ENCODE measurements around the gene IL3. TPM values are rescaled to one million over a fixed set of nuclear protein-coding genes. Genes with fewer than 3 reads are reported as not detected.

Gene IL3
- total RNA-seq, 1 donor from 2014 or later, result not detected

DNA sequence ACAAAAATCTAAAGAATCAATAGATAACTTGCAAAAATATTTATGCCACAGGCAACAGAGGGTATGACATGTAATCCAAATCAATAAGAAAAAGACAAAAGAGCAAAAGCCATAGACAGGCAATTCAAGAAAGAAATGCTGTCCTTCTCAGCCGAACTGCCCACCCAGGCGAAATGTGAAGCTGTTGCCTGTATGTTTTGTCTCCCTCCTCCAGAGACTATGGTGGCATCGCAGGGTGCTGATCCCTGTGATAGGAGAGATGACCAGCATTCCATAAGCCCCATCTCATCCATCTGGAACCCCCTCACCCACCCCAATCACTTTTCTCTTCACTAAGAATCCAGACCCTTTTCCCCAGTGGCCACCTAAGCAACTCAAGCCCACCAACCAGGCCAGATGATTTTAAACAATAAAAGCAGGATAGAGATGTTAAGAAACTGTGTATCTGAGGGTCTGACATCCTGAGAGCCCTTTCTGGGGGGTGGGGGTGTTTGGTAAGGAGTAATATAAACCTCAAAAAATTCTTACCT is 43.7 kb upstream of the IL3 start:
- peaks cover 3% of the 10 kb centered on the region for H3K4me1 Mint-ChIP-seq
- H2AFZ ChIP-seq (replicated peaks), result no peak overlapping the region
- H3K36me3 ChIP-seq, result no peaks in the 10 kb centered on the region
- H3K27me3 ChIP-seq, result peaks cover 21% of the 10 kb centered on the region
- no peak overlapping the region for H3K27ac ChIP-seq
- TF ChIP-seq EZH2phosphoT487 (IDR thresholded peaks at IDR 0.05), result no peak
- H3K9me3 Mint-ChIP-seq, result no peaks in the 10 kb centered on the region
- no peak for DNase-seq (ENCODE audit: low spot score)
- no peaks in the 10 kb centered on the region for H3K36me3 Mint-ChIP-seq
- H4K20me1 ChIP-seq (ENCODE audit: low read depth), result peaks cover 17% of the 10 kb centered on the region
- peaks cover 20% of the 10 kb centered on the region for H3K27me3 Mint-ChIP-seq (ENCODE audit: insufficient read depth, low read depth)
- H3K79me2 ChIP-seq (ENCODE audit: low read depth), result no peaks in the 10 kb centered on the region
- no peak overlapping the region for H3K4me2 ChIP-seq
- H3K27ac Mint-ChIP-seq, result no peak overlapping the region
- H3K4me1 ChIP-seq, result no peaks in the 10 kb centered on the region
- no peak overlapping the region for H3K4me3 Mint-ChIP-seq
- H3K9ac ChIP-seq, result no peak overlapping the region
- H3F3A ChIP-seq (ENCODE audit: low read depth), result no peaks in the 10 kb centered on the region
- no peaks in the 10 kb centered on the region for H3K9me3 ChIP-seq (ENCODE audit: low read depth)
- H3K4me3 ChIP-seq, result no peak overlapping the region

- TF ChIP-seq EZH2 (IDR thresholded peaks at IDR 0.05), result no peak
- TF ChIP-seq, protein P1, sequence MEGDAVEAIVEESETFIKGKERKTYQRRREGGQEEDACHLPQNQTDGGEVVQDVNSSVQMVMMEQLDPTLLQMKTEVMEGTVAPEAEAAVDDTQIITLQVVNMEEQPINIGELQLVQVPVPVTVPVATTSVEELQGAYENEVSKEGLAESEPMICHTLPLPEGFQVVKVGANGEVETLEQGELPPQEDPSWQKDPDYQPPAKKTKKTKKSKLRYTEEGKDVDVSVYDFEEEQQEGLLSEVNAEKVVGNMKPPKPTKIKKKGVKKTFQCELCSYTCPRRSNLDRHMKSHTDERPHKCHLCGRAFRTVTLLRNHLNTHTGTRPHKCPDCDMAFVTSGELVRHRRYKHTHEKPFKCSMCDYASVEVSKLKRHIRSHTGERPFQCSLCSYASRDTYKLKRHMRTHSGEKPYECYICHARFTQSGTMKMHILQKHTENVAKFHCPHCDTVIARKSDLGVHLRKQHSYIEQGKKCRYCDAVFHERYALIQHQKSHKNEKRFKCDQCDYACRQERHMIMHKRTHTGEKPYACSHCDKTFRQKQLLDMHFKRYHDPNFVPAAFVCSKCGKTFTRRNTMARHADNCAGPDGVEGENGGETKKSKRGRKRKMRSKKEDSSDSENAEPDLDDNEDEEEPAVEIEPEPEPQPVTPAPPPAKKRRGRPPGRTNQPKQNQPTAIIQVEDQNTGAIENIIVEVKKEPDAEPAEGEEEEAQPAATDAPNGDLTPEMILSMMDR (IDR thresholded peaks at IDR 0.05), result no peak
- no peak for TF ChIP-seq EZH2phosphoT487 (IDR thresholded peaks at IDR 0.05)
- Mint-ChIP-seq H3K9me3 (no peaks in the 10 kb centered on the region), H3K4me3 (no peak overlapping the region), H3K27me3 (ENCODE audit: insufficient read depth, low read depth) (peaks cover 15% of the 10 kb centered on the region), H3K4me1 (peaks cover 3% of the 10 kb centered on the region), H3K36me3 (no peaks in the 10 kb centered on the region), H3K27ac (no peak overlapping the region)
- Histone ChIP-seq H3K27me3 (peaks cover 16% of the 10 kb centered on the region), H3K4me3 (no peak overlapping the region), H3K4me1 (no peaks in the 10 kb centered on the region), H3K9ac (no peak overlapping the region), H4K20me1 (ENCODE audit: low read depth) (peaks cover 12% of the 10 kb centered on the region), H3K9me3 (ENCODE audit: low read depth) (no peaks in the 10 kb centered on the region), H2AFZ (replicated peaks) (no peak overlapping the region), H3K27ac (no peak overlapping the region), H3F3A (ENCODE audit: low read depth) (no peaks in the 10 kb centered on the region), H3K4me2 (no peak overlapping the region), H3K36me3 (no peaks in the 10 kb centered on the region), H3K79me2 (ENCODE audit: low read depth) (no peaks in the 10 kb centered on the region)
- DNase-seq (ENCODE audit: low spot score), result no peak
Observed at GRCh38 chr5:132017316-132017715, 43.1 kb upstream of the IL3 start.

GRCh38 chr5:132017738-132018625 is 42.5 kb upstream of the IL3 start:
- Histone ChIP-seq H3K27me3 (peaks cover 9% of the 10 kb centered on the region), H3K27ac (no peak overlapping the region), H3F3A (ENCODE audit: low read depth) (no peaks in the 10 kb centered on the region), H3K4me2 (no peak overlapping the region), H3K36me3 (no peaks in the 10 kb centered on the region), H3K4me3 (no peak overlapping the region), H4K20me1 (ENCODE audit: low read depth) (peaks cover 7% of the 10 kb centered on the region), H3K9ac (no peak overlapping the region), H3K79me2 (ENCODE audit: low read depth) (no peaks in the 10 kb centered on the region), H3K4me1 (no peaks in the 10 kb centered on the region), H3K9me3 (ENCODE audit: low read depth) (no peaks in the 10 kb centered on the region), H2AFZ (replicated peaks) (no peak overlapping the region)
- no peaks in the 10 kb centered on the region for H3K36me3 Mint-ChIP-seq
- no peak overlapping the region for H3K27ac Mint-ChIP-seq
- TF ChIP-seq EZH2 (IDR thresholded peaks at IDR 0.05) (no peak), EZH2phosphoT487 (IDR thresholded peaks at IDR 0.05) (no peak)
- TF ChIP-seq, protein P1 (IDR thresholded peaks at IDR 0.05), result no peak
- H3K4me3 Mint-ChIP-seq, result no peak overlapping the region
- peaks cover 12% of the 10 kb centered on the region for H3K27me3 Mint-ChIP-seq (ENCODE audit: insufficient read depth, low read depth)
- peaks cover 3% of the 10 kb centered on the region for H3K4me1 Mint-ChIP-seq
- H3K9me3 Mint-ChIP-seq, result no peaks in the 10 kb centered on the region
- DNase-seq (ENCODE audit: low spot score), result no peak

GRCh38 chr5:132019337-132019736 is 41.1 kb upstream of the IL3 start:
- no peak overlapping the region for H3K27ac ChIP-seq
- no peak overlapping the region for H3K27ac Mint-ChIP-seq
- H3K9me3 Mint-ChIP-seq, result no peaks in the 10 kb centered on the region
- H3K4me3 Mint-ChIP-seq, result no peak overlapping the region
- H3K9ac ChIP-seq, result no peak overlapping the region
- TF ChIP-seq EZH2phosphoT487 (IDR thresholded peaks at IDR 0.05) (no peak), EZH2 (IDR thresholded peaks at IDR 0.05) (no peak)
- TF ChIP-seq, protein P1 (IDR thresholded peaks at IDR 0.05), result no peak
- H3K4me1 Mint-ChIP-seq, result peaks cover 3% of the 10 kb centered on the region
- no peak overlapping the region for H3K4me3 ChIP-seq
- H2AFZ ChIP-seq (replicated peaks), result no peak overlapping the region
- H3K4me2 ChIP-seq, result no peak overlapping the region
- H3K27me3 Mint-ChIP-seq (ENCODE audit: insufficient read depth, low read depth), result peaks cover 7% of the 10 kb centered on the region
- DNase-seq (ENCODE audit: low spot score), result no peak
- no peaks in the 10 kb centered on the region for H3K36me3 Mint-ChIP-seq
- H3K36me3 ChIP-seq, result no peaks in the 10 kb centered on the region
- no peaks in the 10 kb centered on the region for H3F3A ChIP-seq (ENCODE audit: low read depth)
- peaks cover 8% of the 10 kb centered on the region for H3K27me3 ChIP-seq
- no peaks in the 10 kb centered on the region for H3K9me3 ChIP-seq (ENCODE audit: low read depth)
- H3K79me2 ChIP-seq (ENCODE audit: low read depth), result no peaks in the 10 kb centered on the region
- H4K20me1 ChIP-seq (ENCODE audit: low read depth), result no peaks in the 10 kb centered on the region
- H3K4me1 ChIP-seq, result no peaks in the 10 kb centered on the region
